Kidney (tissue), 14 donors: Measurements from ENCODE around the gene RAPGEF4. TPM values are rescaled to one million over a fixed set of nuclear protein-coding genes. Genes with fewer than 3 reads are reported as not detected.

ENCODE experiments used
- DNase-seq, 5 donors: peaks; one replicate each; pipeline ENCODE4 v3.0.0-alpha.2; 2013 to 2020
- FAIRE-seq: peaks from 2 replicates; lab custom pipeline; 2012; peaks lifted over from hg19 to GRCh38; lab: Jason Lieb, UNC
- H3K27ac ChIP-seq, 2 donors: one replicate each; pipeline ENCODE4 v1.7.0; 2013; ENCODE audit warnings: low read depth in 2 of 2, low read length in 2 of 2, inconsistent platforms in 1 of 2
- H3K27me3 ChIP-seq: one replicate; pipeline ENCODE4 v1.7.1; 2013; ENCODE audit warnings: low read length, inconsistent platforms; ENCODE audit not compliant: control insufficient read depth, insufficient read depth
- H3K36me3 ChIP-seq, 3 donors: one replicate each; pipeline versions ENCODE4 v1.7.0 to v1.7.1; 2013; ENCODE audit warnings: low read length in 3 of 3, control low read depth in 1 of 3, inconsistent platforms in 1 of 3; ENCODE audit not compliant: insufficient read depth in 3 of 3, control insufficient read depth in 2 of 3
- H3K4me1 ChIP-seq, 3 donors: one replicate each; pipeline versions ENCODE4 v1.7.0 to v1.7.1; 2013; ENCODE audit warnings: low read length in 3 of 3, inconsistent platforms in 1 of 3, low read depth in 1 of 3; ENCODE audit not compliant: control insufficient read depth in 2 of 3, insufficient read depth in 2 of 3
- H3K4me3 ChIP-seq, 3 donors: one replicate each; pipeline versions ENCODE4 v1.7.0 to v1.8.1; 2013; ENCODE audit warnings: low read length in 3 of 3, control low read depth in 1 of 3, inconsistent platforms in 1 of 3
- H3K9ac ChIP-seq, 3 donors: one replicate each; pipeline versions ENCODE4 v1.7.0 to v1.7.1; 2013; ENCODE audit warnings: low read length in 3 of 3, control low read depth in 1 of 3, inconsistent platforms in 1 of 3
- H3K9me3 ChIP-seq, 3 donors: one replicate each; pipeline versions ENCODE4 v1.7.0 to v1.7.1; 2013; ENCODE audit warnings: low read length in 3 of 3, control low read depth in 1 of 3, inconsistent platforms in 1 of 3; ENCODE audit not compliant: control insufficient read depth in 2 of 3, insufficient read depth in 1 of 3
- intact Hi-C: fragments of 100-400 bp; cut with DNase I; formaldehyde crosslinking; loops from one replicate; pipeline ENCODE4 v1.11.1; 2022
- polyA plus RNA-seq: library from polyadenylated mRNA; stranded (reverse); fragments of 350-450 nt; fragmentation: Illumina TruSeq; extraction: RNeasy Lipid Tissue Mini Kit (QIAGEN cat#74804); gene quantifications from one replicate; pipeline ENCODE4 v1.2.3, GENCODE V29; 2014; ENCODE audit warnings: low read depth, low replicate concordance; ENCODE audit not compliant: insufficient read depth
- total RNA-seq: library from RNA; stranded (reverse); fragmentation: NEBNext Ultra II Directional; extraction: Animal tissue kit (Norgen Biotek cat#: 25700); gene quantifications from one replicate; pipeline ENCODE4 v1.2.1, GENCODE V29; 2021
- TF ChIP-seq, protein P1 (sequence below): IDR thresholded peaks from 3 replicates; pipeline ENCODE4 v1.5.1; 2012; ENCODE audit warnings: mild to moderate bottlenecking, moderate library complexity, borderline replicate concordance; ENCODE audit not compliant: insufficient read depth; ENCODE audit errors: extremely low read depth
- donor health status: control.
- donor health status: control.
- donor health status: control.
- donor health status: control.
- donor health status: control.
- donor health status: DM: yes; HTN: yes; CAD: no.
- donor health status: Normal renal cell carcinoma (clear cell type).

The RAPGEF4 gene
- total and polyA plus RNA-seq, 2 donors from 2014 or later, result 3.8 to 13.6 TPM

DNA sequence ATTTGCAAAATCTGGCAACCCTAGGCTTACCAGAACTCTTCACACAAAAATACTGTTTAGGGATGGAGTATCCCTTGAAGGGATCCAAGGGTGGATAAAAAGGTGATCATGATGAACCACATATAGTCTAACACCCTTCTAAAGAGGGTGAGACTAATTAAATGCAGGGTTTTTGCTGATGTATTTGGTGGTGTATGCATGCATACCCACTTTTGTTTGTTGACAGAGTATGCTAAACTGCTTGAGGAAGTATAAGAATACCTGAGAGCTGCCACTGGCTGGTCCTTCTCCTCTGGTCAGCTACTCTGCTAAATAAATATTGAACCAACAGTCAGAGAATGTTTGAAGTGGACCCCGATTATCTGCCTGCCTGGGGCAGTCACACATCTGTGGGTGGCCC lies 34.2 kb downstream of the RAPGEF4 start:
- intact Hi-C loops, result no loop called here
- Histone ChIP-seq H3K4me1 (no peaks in the 10 kb centered on the region), H3K9ac (no peak overlapping the region), H3K36me3 (no peaks in the 10 kb centered on the region), H3K4me3 (no peak overlapping the region), H3K27ac (no peak overlapping the region), H3K9me3 (no peaks in the 10 kb centered on the region), H3K27me3 (no peaks in the 10 kb centered on the region)
- DNase-seq (no peak), FAIRE-seq (no peak)
- TF ChIP-seq, protein P1, sequence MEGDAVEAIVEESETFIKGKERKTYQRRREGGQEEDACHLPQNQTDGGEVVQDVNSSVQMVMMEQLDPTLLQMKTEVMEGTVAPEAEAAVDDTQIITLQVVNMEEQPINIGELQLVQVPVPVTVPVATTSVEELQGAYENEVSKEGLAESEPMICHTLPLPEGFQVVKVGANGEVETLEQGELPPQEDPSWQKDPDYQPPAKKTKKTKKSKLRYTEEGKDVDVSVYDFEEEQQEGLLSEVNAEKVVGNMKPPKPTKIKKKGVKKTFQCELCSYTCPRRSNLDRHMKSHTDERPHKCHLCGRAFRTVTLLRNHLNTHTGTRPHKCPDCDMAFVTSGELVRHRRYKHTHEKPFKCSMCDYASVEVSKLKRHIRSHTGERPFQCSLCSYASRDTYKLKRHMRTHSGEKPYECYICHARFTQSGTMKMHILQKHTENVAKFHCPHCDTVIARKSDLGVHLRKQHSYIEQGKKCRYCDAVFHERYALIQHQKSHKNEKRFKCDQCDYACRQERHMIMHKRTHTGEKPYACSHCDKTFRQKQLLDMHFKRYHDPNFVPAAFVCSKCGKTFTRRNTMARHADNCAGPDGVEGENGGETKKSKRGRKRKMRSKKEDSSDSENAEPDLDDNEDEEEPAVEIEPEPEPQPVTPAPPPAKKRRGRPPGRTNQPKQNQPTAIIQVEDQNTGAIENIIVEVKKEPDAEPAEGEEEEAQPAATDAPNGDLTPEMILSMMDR, result no peak

DNA sequence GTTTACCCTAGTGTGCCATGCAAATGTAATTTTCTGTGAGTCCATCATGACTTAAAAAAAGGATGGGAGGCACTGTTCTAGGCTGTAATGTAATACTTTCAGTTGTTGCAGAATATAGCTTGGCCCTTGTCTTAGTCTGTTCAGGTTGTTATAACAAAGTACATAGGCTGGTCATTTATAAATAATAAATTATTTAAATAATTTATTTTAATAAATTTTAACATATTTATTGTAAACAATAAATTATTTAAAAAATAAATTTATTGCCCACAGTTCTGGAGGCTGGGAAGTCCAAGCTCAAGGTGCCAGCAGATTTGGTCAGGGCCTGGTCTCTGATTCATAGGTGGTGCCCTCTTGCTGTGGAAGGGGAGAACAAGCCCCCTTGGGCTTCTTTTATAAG lies 35.2 kb downstream of the RAPGEF4 start:
- TF ChIP-seq, protein P1, result no peak
- FAIRE-seq, result no peak
- Histone ChIP-seq H3K36me3 (no peaks in the 10 kb centered on the region), H3K4me1 (no peaks in the 10 kb centered on the region), H3K4me3 (no peak overlapping the region), H3K9ac (no peak overlapping the region), H3K27me3 (no peaks in the 10 kb centered on the region), H3K9me3 (no peaks in the 10 kb centered on the region), H3K27ac (no peak overlapping the region)
- intact Hi-C loops, result no loop called here
- DNase-seq, result no peak

DNA sequence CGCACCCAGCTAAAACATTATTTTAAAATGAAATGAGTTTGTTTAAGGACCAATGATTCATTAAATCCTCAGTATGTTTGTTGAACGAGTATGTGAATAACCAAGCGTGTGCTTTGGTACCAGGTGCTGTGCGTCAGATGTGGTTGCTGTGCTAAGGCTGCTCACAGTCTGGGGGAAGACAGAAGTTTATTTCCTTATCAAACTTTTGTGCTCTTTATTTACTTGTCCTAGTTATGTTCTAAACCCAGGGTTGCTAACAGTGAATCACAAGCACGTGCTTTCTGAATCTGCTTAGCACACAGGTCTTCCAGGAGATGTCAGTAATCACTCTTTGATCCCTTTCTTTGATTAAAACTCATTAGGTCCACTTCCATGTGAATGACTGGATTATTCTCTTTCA lies 37.0 kb downstream of the RAPGEF4 start:
- DNase-seq, result peak in 1 of 5 donors; percentile 14
- Histone ChIP-seq H3K27me3 (no peaks in the 10 kb centered on the region), H3K4me3 (no peak overlapping the region), H3K27ac (no peak overlapping the region), H3K4me1 (no peaks in the 10 kb centered on the region), H3K9ac (no peak overlapping the region), H3K36me3 (no peaks in the 10 kb centered on the region), H3K9me3 (no peaks in the 10 kb centered on the region)
- TF ChIP-seq, protein P1, result no peak
- no peak for FAIRE-seq
- intact Hi-C loops, result no loop called here

DNA sequence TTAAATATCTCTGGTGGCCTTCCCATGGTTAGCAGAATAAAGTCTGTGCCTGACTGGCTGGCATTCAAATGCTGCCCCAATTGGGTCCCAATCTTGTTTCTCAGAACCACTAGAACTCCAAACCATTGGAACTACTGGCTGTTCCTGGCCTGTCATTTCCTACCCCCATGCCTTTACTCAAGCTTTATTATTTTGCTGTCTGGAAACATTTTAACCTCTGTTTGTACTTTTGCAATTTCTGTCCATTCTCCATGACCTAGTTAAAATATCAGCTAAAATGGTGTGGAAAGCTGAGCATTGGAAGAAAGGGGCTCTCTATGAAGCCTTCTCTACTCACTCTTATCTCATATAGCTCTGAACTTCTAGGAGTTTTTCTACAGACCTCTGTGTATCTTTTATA lies 38.7 kb downstream of the RAPGEF4 start:
- no peak overlapping the region for H3K4me3 ChIP-seq
- no peaks in the 10 kb centered on the region for H3K4me1 ChIP-seq
- TF ChIP-seq, protein P1, result no peak
- H3K9me3 ChIP-seq, result no peaks in the 10 kb centered on the region
- intact Hi-C loops, result no loop called here
- no peak overlapping the region for H3K9ac ChIP-seq
- no peaks in the 10 kb centered on the region for H3K36me3 ChIP-seq
- no peak overlapping the region for H3K27ac ChIP-seq
- H3K27me3 ChIP-seq, result no peaks in the 10 kb centered on the region
- FAIRE-seq (no peak), DNase-seq (no peak)
